Neutrophil (primary cell): ENCODE results near the gene RHOBTB3.

ENCODE experiments used
- H3K27ac ChIP-seq: fragments of 200-600 bp; sonication (generic); 2 replicates; pipeline ENCODE4 v1.5.1; 2016; ENCODE audit warnings: mild to moderate bottlenecking, moderate library complexity
- H3K27me3 ChIP-seq: fragments of 200-600 bp; sonication (generic); 2 replicates; pipeline ENCODE4 v1.6.0; 2016; ENCODE audit warnings: mild to moderate bottlenecking
- H3K36me3 ChIP-seq: fragments of 200-600 bp; sonication (generic); 2 replicates; pipeline ENCODE4 v1.5.1; 2017
- H3K4me1 ChIP-seq, 2 experiments: fragments of 200-600 bp in 1 of 2; sonication (generic) in 1 of 2; 1 replicate in 1 of 2; 2 replicates in 1 of 2; pipeline versions ENCODE4 v1.5.1 to v1.6.1; 2013 to 2016; ENCODE audit warnings: low read depth in 1 of 2, low read length in 1 of 2, mild to moderate bottlenecking in 1 of 2, moderate library complexity in 1 of 2; ENCODE audit not compliant: control insufficient read depth in 1 of 2, insufficient read depth in 1 of 2
- H3K4me3 ChIP-seq, 2 experiments: fragments of 200-600 bp in 1 of 2; sonication (generic) in 1 of 2; 1 replicate in 1 of 2; 2 replicates in 1 of 2; pipeline ENCODE4 v1.5.1; 2013 to 2016; ENCODE audit warnings: low read depth in 1 of 2, low read length in 1 of 2, mild to moderate bottlenecking in 1 of 2, moderate library complexity in 1 of 2
- H3K9me3 ChIP-seq: fragments of 200-600 bp; sonication (generic); 2 replicates; pipeline ENCODE4 v1.5.1; 2016
- CTCF ChIP-seq: fragments of 200-600 bp; sonication (generic); IDR thresholded peaks from 2 replicates; pipeline ENCODE4 v1.5.1; 2016; ENCODE audit warnings: antibody characterized with exemption

RHOBTB3 gene

GRCh38 chr5:95781101-95781583 lies 50.0 kb downstream of the RHOBTB3 start:
- H3K9me3 ChIP-seq: no peaks in the 10 kb centered on the region
- peaks cover 22 to 26% of the 10 kb centered on the region in 2 experiments for H3K4me1 ChIP-seq
- peak overlapping the region; percentile 28 for H3K27ac ChIP-seq
- no peak overlapping the region for H3K4me3 ChIP-seq
- H3K27me3 ChIP-seq: no peaks in the 10 kb centered on the region
- no peaks in the 10 kb centered on the region for H3K36me3 ChIP-seq
- TF ChIP-seq CTCF: peak; percentile 83

GRCh38 chr5:95782181-95782580 lies 51.0 kb downstream of the RHOBTB3 start:
- Histone ChIP-seq H3K4me3 (no peak overlapping the region), H3K9me3 (no peaks in the 10 kb centered on the region), H3K36me3 (no peaks in the 10 kb centered on the region), H3K27me3 (no peaks in the 10 kb centered on the region), H3K27ac (no peak overlapping the region), H3K4me1 (peaks cover 22 to 26% of the 10 kb centered on the region in 2 experiments)
- no peak for TF ChIP-seq CTCF

GRCh38 chr5:95783661-95784060 lies 52.5 kb downstream of the RHOBTB3 start:
- no peak for TF ChIP-seq CTCF

GRCh38 chr5:95784514-95785302 lies 53.6 kb downstream of the RHOBTB3 start:
- peaks cover 15 to 17% of the 10 kb centered on the region in 2 experiments for H3K4me1 ChIP-seq
- H3K9me3 ChIP-seq: no peaks in the 10 kb centered on the region
- TF ChIP-seq CTCF: no peak
- no peaks in the 10 kb centered on the region for H3K36me3 ChIP-seq
- no peak overlapping the region for H3K27ac ChIP-seq
- H3K4me3 ChIP-seq: no peak overlapping the region
- H3K27me3 ChIP-seq: no peaks in the 10 kb centered on the region

More at GRCh38 chr5:95783661-95784060, 52.5 kb downstream of the RHOBTB3 start:
- Histone ChIP-seq H3K27me3 (no peaks in the 10 kb centered on the region), H3K27ac (no peak overlapping the region), H3K36me3 (no peaks in the 10 kb centered on the region), H3K4me1 (peaks cover 22 to 26% of the 10 kb centered on the region in 2 experiments), H3K4me3 (no peak overlapping the region), H3K9me3 (no peaks in the 10 kb centered on the region)

GRCh38 chr5:95786821-95787418 lies 55.8 kb downstream of the RHOBTB3 start:
- no peak for TF ChIP-seq CTCF
- Histone ChIP-seq H3K27ac (no peak overlapping the region), H3K27me3 (no peaks in the 10 kb centered on the region), H3K4me3 (no peak overlapping the region), H3K36me3 (no peaks in the 10 kb centered on the region), H3K4me1 (peaks cover 0 to 5% of the 10 kb centered on the region in 2 experiments), H3K9me3 (no peaks in the 10 kb centered on the region)
